Activated naive CD4-positive, alpha-beta T cell treated with anti-CD3 and anti-CD28 coated beads, Interleukin-2, amount 50 U/mL, for 72 hours (primary cell): ENCODE results near the gene PLLP. TPM values are rescaled to one million over a fixed set of nuclear protein-coding genes. Genes with fewer than 3 reads are reported as not detected.

Experiments used
- ATAC-seq, 2 donors: fragments of 150-1000 bp; cut with Tn5 transposase; 2 replicates each; pipeline ENCODE4 v1.10.0; 2021; ENCODE audit warnings: mild to moderate bottlenecking in 2 of 2, moderate library complexity in 2 of 2
- DNase-seq, 2 donors: peaks; one replicate each; pipeline ENCODE4 v3.0.0; 2021 to 2022; ENCODE audit warnings: low spot score in 2 of 2
- H3K27ac Mint-ChIP-seq, 2 donors: one replicate each; pipeline ENCODE4 v1.8.0; 2022; ENCODE audit warnings: mild to moderate bottlenecking in 2 of 2, mixed read lengths in 2 of 2
- H3K36me3 Mint-ChIP-seq, 2 donors: one replicate each; pipeline ENCODE4 v1.8.0; 2022; ENCODE audit warnings: mixed read lengths in 2 of 2
- H3K9me3 Mint-ChIP-seq, 2 donors: one replicate each; pipeline ENCODE4 v1.8.0; 2022; ENCODE audit warnings: mixed read lengths in 2 of 2
- total RNA-seq, 2 donors: library from RNA; stranded (reverse); gene quantifications; one replicate each; pipeline ENCODE4 v1.2.3, GENCODE V29; 2022

PLLP gene, protein sequence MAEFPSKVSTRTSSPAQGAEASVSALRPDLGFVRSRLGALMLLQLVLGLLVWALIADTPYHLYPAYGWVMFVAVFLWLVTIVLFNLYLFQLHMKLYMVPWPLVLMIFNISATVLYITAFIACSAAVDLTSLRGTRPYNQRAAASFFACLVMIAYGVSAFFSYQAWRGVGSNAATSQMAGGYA
- total RNA-seq = under 1 TPM; 0.35 to 0.43 TPM

DNA sequence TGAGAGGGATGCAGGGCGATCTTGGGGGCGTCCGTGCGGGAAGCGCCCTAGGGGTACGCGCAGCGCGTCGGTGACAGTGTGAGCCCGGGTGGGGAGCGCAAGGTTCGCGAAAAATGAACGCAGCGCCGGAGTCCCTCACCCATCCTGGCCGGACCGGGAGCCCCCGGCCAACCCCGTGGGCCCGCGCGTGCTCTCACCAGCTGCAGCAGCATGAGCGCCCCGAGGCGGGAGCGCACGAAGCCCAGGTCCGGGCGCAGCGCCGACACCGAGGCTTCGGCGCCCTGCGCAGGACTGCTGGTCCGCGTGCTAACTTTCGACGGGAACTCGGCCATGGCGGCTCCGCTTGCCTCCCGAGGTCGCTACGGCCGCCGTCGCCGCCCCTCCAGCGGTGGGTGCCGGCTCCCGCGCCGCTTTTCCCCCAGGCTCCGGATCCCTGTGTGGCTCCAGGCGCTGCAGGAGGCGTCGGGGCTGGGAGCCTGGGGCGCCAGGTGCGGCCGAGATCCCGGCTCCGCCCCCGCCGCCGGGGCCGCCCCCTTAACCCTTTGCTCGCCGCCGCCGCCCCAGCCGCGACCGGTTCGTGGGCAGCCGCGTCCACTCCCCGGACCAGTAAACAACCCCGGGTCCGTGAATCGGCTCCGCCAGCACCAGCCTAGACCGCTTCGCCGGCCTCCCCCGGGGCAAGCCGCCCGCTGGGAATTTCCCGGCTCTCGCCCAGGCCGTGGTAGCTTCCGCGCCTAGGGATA lies at the start of gene PLLP:
Gene PLLP, minus strand, starts transcription at position 464 of the 743 bp plus-strand sequence. Its CDS starts 132 bp downstream, at position 332.
- Mint-ChIP-seq H3K36me3 (no peaks in the 10 kb centered on the region), H3K9me3 (no peaks in the 10 kb centered on the region), H3K27ac (no peak within 1 kb of the TSS)
- DNase-seq = peak; percentile 57 to 73
- ATAC-seq = peak; percentile 72 to 81

DNA sequence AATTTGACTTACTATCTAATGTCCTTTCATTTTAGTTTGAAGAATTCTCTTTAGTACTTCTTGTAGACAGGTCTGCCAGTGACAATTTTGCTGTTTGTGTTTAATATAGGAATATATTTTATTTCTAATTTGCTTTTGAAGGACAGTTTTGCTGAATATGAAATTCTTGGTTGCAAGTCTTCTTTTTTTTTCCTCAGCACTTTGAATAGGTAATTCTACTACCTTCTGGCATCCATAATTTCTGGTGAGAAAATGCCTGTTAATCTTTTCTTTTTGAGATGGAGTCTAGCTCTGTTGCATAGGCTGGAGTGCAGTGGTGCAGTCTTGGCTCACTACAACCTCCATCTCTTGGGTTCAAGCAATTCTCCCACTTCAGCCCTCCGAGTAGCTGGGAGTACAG lies 48.9 kb upstream of the PLLP start:
- H3K9me3 Mint-ChIP-seq = peaks cover 0 to 5% of the 10 kb centered on the region in 2 donors
- DNase-seq (no peak), ATAC-seq (no peak)
- no peak overlapping the region for H3K27ac Mint-ChIP-seq
- peaks cover 0 to 6% of the 10 kb centered on the region in 2 donors for H3K36me3 Mint-ChIP-seq

DNA sequence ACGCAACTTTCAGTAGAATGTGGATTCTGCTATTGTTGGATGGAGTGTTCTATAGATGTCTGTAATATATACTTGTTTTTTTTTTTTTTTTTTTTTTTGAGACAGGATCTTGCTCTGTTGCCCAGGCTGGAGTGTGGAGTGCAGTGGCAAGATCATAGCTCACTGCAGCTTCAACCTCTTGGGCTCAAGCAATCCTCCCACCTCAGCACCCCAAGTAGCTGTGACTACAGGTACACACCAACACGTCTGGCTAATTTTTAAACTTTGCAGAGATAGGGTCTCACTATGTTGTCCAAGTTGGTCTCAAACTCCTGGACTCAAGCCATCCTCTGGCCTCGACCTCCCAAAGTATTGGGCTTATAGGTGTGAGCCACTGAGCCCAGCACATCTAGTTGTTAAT lies 46.9 kb upstream of the PLLP start:
- no peak for ATAC-seq
- Mint-ChIP-seq H3K27ac (no peak overlapping the region), H3K36me3 (peaks cover 0 to 6% of the 10 kb centered on the region in 2 donors), H3K9me3 (peaks cover 0 to 5% of the 10 kb centered on the region in 2 donors)
- DNase-seq = no peak

DNA sequence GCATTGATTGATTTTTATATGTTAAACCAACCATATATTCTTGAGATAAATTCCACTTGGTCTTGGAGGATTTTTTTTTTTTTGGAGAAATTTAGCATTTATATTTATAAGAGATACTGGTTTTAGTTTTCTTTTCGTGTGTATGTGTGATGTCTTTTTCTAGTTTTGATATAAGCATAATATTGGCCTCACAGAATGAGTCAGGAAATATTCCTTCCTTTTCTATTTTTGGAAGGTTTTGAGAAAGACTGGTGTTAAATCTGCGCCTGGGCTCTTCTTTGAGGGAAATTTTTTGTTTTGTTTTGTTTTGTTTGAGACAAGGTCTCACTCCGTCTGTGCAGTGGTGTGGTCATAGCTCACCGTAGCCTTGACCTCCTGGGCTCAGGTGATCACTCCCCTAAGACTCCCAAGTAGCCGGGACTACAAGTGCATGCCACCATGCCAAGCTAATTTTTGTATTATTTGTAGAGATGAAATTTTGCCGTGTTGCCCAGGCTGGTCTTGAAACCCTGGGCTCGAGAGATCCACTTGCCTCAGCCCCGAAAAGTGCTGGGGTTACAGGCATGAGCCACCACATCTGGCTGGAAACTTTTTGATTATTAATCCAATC lies 45.4 kb upstream of the PLLP start:
- Mint-ChIP-seq H3K9me3 (peaks cover 0 to 5% of the 10 kb centered on the region in 2 donors), H3K27ac (no peak overlapping the region), H3K36me3 (peaks cover 0 to 6% of the 10 kb centered on the region in 2 donors)
- DNase-seq (no peak), ATAC-seq (no peak)

DNA sequence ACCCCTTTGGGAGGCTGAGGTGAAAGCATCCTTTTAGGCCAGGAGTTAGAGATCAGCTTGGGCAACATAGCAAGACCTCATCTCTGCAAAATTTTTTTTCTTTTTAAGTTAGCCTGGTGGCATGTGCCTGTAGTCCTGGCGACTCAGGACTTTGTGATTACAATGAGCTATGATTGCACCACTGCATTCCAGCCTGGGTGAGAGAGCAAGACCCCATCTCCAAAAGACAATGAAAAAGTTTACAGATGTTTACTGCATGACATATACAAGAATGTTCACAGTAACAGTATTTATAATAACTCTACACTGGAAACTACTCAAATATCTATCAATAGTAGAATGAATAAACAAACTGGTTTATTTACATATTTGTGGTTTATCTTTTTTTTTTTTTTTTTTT lies 41.0 kb upstream of the PLLP start:
- DNase-seq (no peak), ATAC-seq (no peak)

DNA sequence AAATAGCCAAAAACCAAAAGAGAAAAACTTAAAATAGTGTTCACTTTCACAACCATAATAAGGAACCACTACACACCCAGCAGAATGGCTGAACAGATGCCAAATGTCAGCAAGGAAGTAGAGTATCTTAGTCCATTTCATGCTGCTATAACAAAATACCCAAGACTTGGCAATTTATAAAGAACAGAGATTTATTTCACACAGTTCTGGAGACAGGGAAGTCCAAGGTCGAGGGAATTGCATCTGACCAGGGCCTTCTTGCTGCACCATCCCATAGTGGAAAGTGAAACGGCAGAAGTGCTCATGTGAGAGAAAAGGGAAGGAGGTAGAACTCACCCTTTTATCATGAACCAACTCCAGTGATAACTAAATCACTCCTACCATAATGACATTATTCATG lies 40.3 kb upstream of the PLLP start:
- Mint-ChIP-seq H3K27ac (no peak overlapping the region), H3K9me3 (no peaks in the 10 kb centered on the region), H3K36me3 (no peaks in the 10 kb centered on the region)
- no peak for ATAC-seq
- no peak for DNase-seq

More for the DNA sequence above, 41.0 kb upstream of the PLLP start:
- Mint-ChIP-seq H3K9me3 (no peaks in the 10 kb centered on the region), H3K36me3 (no peaks in the 10 kb centered on the region), H3K27ac (no peak overlapping the region)

DNA sequence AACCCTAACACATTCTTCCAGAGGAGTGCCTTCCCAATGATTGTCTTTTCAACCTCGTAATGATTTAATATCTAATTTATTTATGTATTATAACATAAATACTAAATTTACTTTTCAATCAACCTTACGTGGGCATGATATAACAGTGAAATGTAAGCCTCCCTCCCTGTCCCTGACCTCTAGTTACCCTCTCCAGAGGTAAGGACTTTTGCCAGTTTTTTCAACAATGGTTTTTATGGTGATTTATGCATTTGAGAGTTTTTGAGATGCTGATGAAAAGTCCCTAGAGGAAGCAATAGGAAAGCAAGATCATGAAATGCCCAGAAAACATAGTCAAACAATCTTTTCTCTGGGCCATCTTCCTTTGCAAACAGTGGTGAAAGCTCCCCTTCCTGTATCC lies 35.2 kb upstream of the PLLP start:
- ATAC-seq = no peak
- Mint-ChIP-seq H3K9me3 (no peaks in the 10 kb centered on the region), H3K27ac (no peak overlapping the region), H3K36me3 (no peaks in the 10 kb centered on the region)
- DNase-seq = no peak

DNA sequence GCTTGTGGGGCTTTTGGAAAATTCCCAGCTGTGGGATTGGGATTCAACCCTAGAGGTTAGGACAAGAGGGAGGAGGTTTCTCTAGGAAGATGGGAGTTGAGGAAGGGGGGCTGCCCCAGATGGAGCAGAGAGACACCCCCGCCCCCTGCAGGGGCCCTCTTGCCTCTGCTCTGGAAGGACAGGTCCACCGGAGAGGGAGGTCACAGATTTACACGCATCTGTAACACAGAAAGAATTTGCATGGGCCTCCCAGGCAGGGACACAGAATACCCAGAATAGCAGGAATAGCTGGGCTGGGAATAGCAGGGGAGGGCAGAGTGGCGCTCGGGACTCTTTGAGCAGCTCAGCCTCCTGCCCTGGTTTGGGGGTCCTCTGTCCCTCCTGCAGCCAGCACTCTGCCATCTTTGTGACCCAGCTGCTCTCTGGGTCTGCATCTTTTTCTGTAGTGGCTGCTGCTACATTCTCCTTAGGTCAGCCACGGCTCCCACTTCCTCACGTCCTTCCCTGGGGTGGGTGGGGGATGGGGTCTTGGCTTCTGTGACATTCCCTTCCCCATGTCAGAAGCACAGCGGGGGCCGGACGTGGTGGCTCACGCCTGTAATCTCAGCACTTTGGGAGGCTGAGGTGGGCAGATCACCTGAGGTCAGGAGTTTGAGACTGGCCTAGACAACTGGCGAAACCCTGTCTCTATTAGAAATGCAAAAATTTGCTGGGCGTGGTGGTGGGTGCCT lies 33.9 kb upstream of the PLLP start:
- ATAC-seq = no peak

DNA sequence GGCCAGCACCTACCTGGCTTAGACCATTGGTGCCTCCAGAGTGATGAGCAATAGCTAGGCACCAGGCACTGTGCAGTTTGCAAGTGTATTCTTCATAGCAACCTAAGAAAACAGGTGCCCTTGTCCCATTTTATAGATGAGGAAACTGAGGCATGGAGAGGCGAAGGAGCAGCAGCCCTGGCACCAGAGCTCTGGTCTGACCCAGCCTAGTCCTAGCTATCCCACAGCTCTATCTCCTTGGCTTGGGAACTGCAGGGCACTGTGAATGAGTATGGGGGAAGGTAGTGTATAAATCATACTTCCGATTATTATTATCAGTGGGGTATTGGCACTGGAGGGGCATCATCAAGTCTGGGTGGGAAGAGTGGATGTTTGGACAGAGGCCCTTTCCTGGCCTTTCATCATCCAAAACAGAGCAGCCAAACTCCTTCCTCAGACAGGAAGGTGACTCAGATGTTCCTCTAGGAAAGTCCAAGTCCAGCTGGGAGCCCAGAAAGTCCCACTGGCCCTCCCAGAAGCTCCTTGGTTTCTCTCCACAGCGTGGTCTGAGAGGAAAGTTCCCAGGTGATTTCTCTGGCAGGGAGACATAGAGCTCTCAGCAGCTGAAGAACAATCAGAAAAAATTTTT lies 32.0 kb upstream of the PLLP start:
- DNase-seq (no peak), ATAC-seq (no peak)
- Mint-ChIP-seq H3K27ac (peak overlapping the region; percentile 27 to 78), H3K9me3 (no peaks in the 10 kb centered on the region), H3K36me3 (no peaks in the 10 kb centered on the region)

More for the DNA sequence above, 33.9 kb upstream of the PLLP start:
- Mint-ChIP-seq H3K36me3 (no peaks in the 10 kb centered on the region), H3K9me3 (no peaks in the 10 kb centered on the region), H3K27ac (no peak overlapping the region)
- DNase-seq = no peak

DNA sequence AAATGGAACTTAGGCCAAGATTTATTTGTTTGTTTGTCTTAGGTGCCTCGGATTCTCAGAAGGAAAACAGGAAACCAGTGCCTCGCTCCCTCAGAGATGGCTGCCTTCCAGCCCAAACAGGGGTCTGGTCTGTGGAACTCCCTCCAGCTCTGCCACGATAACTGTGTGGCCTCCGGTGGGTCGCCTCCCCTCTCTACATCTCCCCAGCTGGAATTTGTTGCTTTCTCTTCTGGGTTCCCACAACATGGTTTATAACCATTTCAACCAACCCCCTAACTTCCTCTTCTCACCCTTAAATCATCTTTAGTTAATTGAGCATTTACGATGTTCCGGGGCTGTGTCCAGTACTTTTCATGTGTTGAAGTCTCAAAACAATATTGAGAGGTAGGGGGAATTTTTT lies 30.9 kb upstream of the PLLP start:
- Mint-ChIP-seq H3K9me3 (no peaks in the 10 kb centered on the region), H3K27ac (peak overlapping the region in 1 of 2 donors; percentile 64), H3K36me3 (no peaks in the 10 kb centered on the region)

DNA sequence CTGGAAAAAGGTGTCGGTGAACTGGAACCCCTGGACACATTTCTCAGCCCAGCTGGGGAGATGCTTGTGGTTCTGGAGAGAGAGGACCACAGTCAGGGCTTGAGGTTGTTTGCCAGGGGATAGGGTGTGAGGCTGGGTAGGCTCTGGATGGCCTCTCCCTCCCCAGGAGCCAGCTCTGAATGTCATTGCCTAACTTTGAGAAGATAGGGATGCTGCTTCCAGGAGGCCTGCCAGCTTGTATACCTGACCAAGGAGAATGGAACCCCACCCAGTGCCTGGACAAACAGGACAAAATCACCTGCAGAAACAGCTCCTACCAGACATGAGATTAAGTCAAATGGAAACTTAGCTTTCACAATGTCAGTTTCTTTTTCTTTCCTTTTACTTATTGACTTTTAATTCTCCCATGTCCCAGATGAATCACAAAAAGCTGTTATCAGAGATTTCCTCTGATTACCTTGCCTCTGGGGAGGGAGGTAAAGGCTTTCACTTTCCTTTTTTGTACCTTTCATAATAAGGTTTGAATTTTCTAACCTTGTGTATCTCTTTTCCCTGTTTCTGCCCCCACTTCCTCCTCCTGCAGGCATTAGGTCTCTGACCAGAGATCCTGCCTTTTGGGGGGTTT lies 29.8 kb upstream of the PLLP start:
- DNase-seq = no peak
- no peaks in the 10 kb centered on the region for H3K36me3 Mint-ChIP-seq
- peak; percentile 86 to 90 for ATAC-seq
- H3K9me3 Mint-ChIP-seq = no peaks in the 10 kb centered on the region
- peak overlapping the region in 1 of 2 donors; percentile 64 for H3K27ac Mint-ChIP-seq

More for the DNA sequence above, 30.9 kb upstream of the PLLP start:
- DNase-seq = no peak
- ATAC-seq = no peak

DNA sequence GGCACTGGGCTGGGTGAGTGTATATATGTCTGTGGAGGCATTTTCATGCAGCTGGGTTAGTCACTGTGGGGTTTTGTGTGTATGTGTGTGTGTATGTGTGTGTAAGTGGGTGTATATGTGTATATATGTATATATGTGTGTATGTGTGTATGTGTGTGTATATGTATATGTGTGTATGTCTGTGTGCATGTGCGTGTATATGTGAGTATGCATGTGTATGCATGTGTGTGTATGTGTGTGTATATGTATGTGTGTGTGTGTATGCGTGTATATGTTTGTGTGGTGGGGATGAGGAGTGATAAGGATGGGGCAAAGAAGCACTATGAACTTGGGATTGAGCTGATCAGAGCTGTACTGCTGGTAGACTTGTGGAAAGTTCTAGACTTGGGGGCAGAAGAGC lies 29.0 kb upstream of the PLLP start:
- no peaks in the 10 kb centered on the region for H3K9me3 Mint-ChIP-seq
- DNase-seq = no peak
- no peak for ATAC-seq
- no peak overlapping the region for H3K27ac Mint-ChIP-seq
- no peaks in the 10 kb centered on the region for H3K36me3 Mint-ChIP-seq

DNA sequence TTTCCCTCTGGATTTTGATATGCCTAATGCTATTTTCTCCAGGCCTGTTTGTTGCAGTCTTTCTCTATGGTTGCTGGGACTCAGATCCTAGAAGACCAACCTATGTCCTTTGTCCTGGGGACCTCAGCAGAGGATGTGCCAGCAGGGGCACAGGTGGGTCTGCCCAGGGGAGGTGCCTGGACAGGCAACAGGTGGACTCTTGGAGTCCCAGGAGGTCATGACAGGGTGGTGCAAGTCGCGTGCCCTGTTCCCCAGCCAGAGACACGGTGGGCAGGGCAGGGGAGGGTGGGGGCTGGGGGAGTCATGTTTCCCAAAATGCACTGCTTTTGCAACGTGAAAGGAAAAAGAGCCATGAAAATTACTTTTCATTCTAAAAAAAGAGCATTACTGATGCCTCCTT lies 26.3 kb upstream of the PLLP start:
- ATAC-seq (no peak), DNase-seq (no peak)
- Mint-ChIP-seq H3K27ac (no peak overlapping the region), H3K9me3 (no peaks in the 10 kb centered on the region), H3K36me3 (no peaks in the 10 kb centered on the region)

DNA sequence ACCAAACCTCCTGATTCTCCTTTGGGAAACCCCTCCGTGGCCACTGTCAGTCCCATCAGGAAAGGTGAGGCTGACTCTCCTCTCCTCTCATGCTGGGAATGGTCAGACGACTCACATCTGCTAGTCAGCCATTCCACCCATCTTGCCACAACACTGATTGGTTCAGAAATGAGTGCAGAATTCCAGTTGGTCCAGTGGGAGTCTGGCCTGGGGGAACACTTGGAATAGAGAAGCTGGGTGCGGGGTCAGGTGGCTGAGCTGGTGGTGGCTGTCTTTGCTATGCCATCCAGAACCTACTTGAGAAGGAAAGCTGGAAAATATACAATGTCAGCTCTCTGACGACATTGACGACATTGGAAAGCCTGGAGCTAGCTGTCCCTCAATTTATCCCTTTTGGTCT lies 23.6 kb upstream of the PLLP start:
- DNase-seq (no peak), ATAC-seq (no peak)
- H3K36me3 Mint-ChIP-seq = no peaks in the 10 kb centered on the region
- no peaks in the 10 kb centered on the region for H3K9me3 Mint-ChIP-seq
- peak overlapping the region in 1 of 2 donors; percentile 13 for H3K27ac Mint-ChIP-seq

DNA sequence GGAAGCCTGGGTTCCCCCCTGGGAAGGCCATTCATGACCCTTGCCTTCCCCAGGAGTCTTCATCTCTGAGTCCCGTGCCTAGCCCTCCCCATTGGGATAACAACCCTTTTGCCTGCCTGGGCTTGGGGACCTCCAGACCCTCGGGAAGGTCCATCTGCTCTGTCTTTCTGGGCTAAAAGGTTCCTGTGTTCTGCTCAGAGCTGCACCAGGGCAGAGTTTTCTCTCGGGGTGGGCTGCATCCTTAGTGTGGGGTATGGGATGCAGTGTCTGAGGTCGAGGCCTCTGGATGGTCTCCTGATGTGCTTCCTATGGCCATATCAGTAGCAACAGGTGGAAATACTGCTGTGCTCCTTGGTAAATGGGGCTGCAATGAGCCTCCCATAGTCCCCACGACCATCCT lies 22.9 kb upstream of the PLLP start:
- no peak overlapping the region for H3K27ac Mint-ChIP-seq
- ATAC-seq (no peak), DNase-seq (no peak)
- no peaks in the 10 kb centered on the region for H3K9me3 Mint-ChIP-seq
- no peaks in the 10 kb centered on the region for H3K36me3 Mint-ChIP-seq

DNA sequence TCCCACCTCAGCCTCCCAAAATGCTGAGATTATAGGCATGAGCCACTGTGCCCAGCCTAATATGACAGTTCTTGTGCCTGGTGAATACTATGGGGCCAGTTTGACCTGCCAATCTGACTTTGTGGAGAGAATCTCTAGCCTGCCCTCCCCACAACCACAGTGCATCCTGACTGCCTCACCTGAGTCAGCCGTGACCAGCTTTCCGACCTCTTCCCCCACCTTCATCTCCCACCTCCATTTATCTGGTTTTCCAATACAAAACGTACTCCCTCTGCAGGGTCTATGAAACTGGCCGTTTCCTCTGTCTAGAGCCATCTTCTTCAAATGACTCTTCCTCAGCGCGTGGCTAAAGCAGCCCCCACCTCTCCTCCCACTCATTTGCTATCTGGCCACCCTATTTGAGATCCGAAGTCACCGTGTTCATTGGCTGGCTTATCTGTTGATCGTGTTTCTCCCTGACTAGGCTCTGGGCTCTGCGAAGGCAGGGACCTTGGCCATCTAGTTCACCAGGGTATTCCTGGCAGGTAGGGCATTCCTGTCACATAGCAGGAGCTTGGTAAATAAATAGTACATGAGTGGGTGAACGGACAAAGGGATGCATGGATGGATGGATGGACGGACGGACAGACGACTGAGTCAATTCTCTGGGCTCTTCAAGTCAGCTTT lies 22.3 kb upstream of the PLLP start:
- DNase-seq = no peak
- Mint-ChIP-seq H3K27ac (no peak overlapping the region), H3K36me3 (no peaks in the 10 kb centered on the region), H3K9me3 (no peaks in the 10 kb centered on the region)
- no peak for ATAC-seq
